SK-N-SH (cell line): ENCODE results near the gene KDM4C. TPM values are rescaled to one million over a fixed set of nuclear protein-coding genes. Genes with fewer than 3 reads are reported as not detected.

ENCODE experiments used
- CTCF ChIA-PET: fragments of 300-600, 350-600 bp; formaldehyde crosslinking; extraction: SDS; loops from one replicate; lab custom pipeline; 2021; lab: Yijun Ruan, JAX
- POLR2A ChIA-PET: fragments of 350-600 bp; sonication (Branson Sonifier 250); formaldehyde crosslinking; extraction: SDS; loops from one replicate; lab custom pipeline; 2020; ENCODE audit warnings: antibody characterized with exemption, inconsistent platforms; lab: Yijun Ruan, JAX
- DNase-seq: peaks from one replicate; pipeline ENCODE4 v3.0.0; 2012
- H2AFZ ChIP-seq: fragments of 200-600 bp; sonication (generic); 2 replicates; pipeline ENCODE4 v1.8.1; 2016; ENCODE audit warnings: antibody characterized with exemption, mild to moderate bottlenecking, low read depth
- H3F3A ChIP-seq: fragments of 200-600 bp; sonication (generic); replicated peaks from 2 replicates; pipeline ENCODE3; 2016; ENCODE audit warnings: antibody characterized with exemption, mild to moderate bottlenecking; ENCODE audit not compliant: insufficient read depth
- H3K27ac ChIP-seq, 2 experiments: fragments of 200-500 bp in 1 of 2; fragments of 200-600 bp in 1 of 2; sonication (Bioruptor generic) in 1 of 2; sonication (generic), shearing (Covaris generic) in 1 of 2; 2 replicates each; pipeline versions ENCODE4 v1.5.1 to v1.6.1; 2014 to 2016; ENCODE audit warnings: low read depth in 2 of 2, inconsistent platforms in 1 of 2, low read length in 1 of 2, mild to moderate bottlenecking in 1 of 2, mixed read lengths in 1 of 2
- H3K27me3 ChIP-seq: fragments of 200-600 bp; sonication (generic), shearing (Covaris generic); 2 replicates; pipeline ENCODE4 v1.6.1; 2016; ENCODE audit warnings: mixed run types; ENCODE audit not compliant: insufficient read depth
- H3K36me3 ChIP-seq, 2 experiments: fragments of 200-500 bp in 1 of 2; fragments of 200-600 bp in 1 of 2; sonication (Bioruptor generic) in 1 of 2; sonication (generic) in 1 of 2; replicated peaks in 1 of 2; 2 replicates each; pipeline versions ENCODE3 to v1.5.1; 2014 to 2016; ENCODE audit warnings: low read length in 1 of 2, mild to moderate bottlenecking in 1 of 2; ENCODE audit not compliant: insufficient read depth in 2 of 2, control insufficient read depth in 1 of 2
- H3K4me1 ChIP-seq, 2 experiments: fragments of 200-500 bp in 1 of 2; fragments of 200-600 bp in 1 of 2; sonication (Bioruptor generic) in 1 of 2; sonication (generic), shearing (Covaris generic) in 1 of 2; 2 replicates each; pipeline versions ENCODE4 v1.5.1 to v1.6.1; 2014 to 2016; ENCODE audit warnings: low read depth in 1 of 2, low read length in 1 of 2, mixed run types in 1 of 2; ENCODE audit not compliant: insufficient read depth in 2 of 2, control insufficient read depth in 1 of 2
- H3K4me2 ChIP-seq: fragments of 200-600 bp; sonication (generic), shearing (Covaris generic); 2 replicates; pipeline ENCODE4 v1.6.1; 2017; ENCODE audit warnings: mixed run types
- H3K4me3 ChIP-seq, 2 experiments: fragments of 200-500 bp in 1 of 2; fragments of 200-600 bp in 1 of 2; sonication (Bioruptor generic) in 1 of 2; sonication (generic), shearing (Covaris generic) in 1 of 2; 2 replicates each; pipeline versions ENCODE4 v1.5.1 to v1.8.1; 2014 to 2016; ENCODE audit warnings: low read depth in 2 of 2, inconsistent platforms in 1 of 2, low read length in 1 of 2, mild to moderate bottlenecking in 1 of 2, mixed read lengths in 1 of 2, moderate library complexity in 1 of 2
- H3K79me2 ChIP-seq: fragments of 200-600 bp; sonication (generic); 2 replicates; pipeline ENCODE4 v1.8.1; 2017; ENCODE audit warnings: mild to moderate bottlenecking; ENCODE audit not compliant: insufficient read depth
- H3K9ac ChIP-seq: fragments of 200-600 bp; sonication (generic); 2 replicates; pipeline ENCODE4 v1.6.1; 2017; ENCODE audit warnings: mixed run types
- H3K9me2 ChIP-seq: fragments of 200-600 bp; sonication (generic); 2 replicates; pipeline ENCODE4 v1.6.1; 2017; ENCODE audit warnings: mixed run types
- H3K9me3 ChIP-seq: fragments of 200-600 bp; sonication (generic); 2 replicates; pipeline ENCODE4 v1.6.1; 2017; ENCODE audit warnings: mixed run types, mild to moderate bottlenecking, moderate library complexity
- H4K20me1 ChIP-seq: fragments of 200-600 bp; sonication (generic); 2 replicates; pipeline ENCODE4 v1.6.1; 2017; ENCODE audit warnings: mild to moderate bottlenecking, mixed run types; ENCODE audit not compliant: insufficient read depth
- CHD2 ChIP-seq: fragments of 150-350 bp; IDR thresholded peaks from 2 replicates; pipeline ENCODE4 v1.6.1; 2018; ENCODE audit warnings: low read length; ENCODE audit not compliant: partially characterized antibody
- ELF1 ChIP-seq: IDR thresholded peaks from 2 replicates; pipeline ENCODE4 v1.4.0; 2012
- EZH2phosphoT487 ChIP-seq: fragments of 200-600 bp; sonication (generic); IDR thresholded peaks from 2 replicates; pipeline ENCODE4 v1.6.1; 2017; ENCODE audit warnings: low read depth, mixed run types, mild to moderate bottlenecking, antibody characterized with exemption, moderate library complexity, borderline replicate concordance
- FOXM1 ChIP-seq: IDR thresholded peaks from 2 replicates; pipeline ENCODE4 v1.4.0; 2012; ENCODE audit warnings: low read depth, mild to moderate bottlenecking
- GATA2 ChIP-seq: sonication (generic); formaldehyde crosslinking; IDR thresholded peaks from 2 replicates; pipeline ENCODE4 v1.5.0; 2020; ENCODE audit warnings: mild to moderate bottlenecking, missing genetic modification reagents
- IRF3 ChIP-seq: fragments of 150-350 bp; IDR thresholded peaks from 2 replicates; pipeline ENCODE4 v1.6.1; 2016; ENCODE audit warnings: mild to moderate bottlenecking, low read depth, low read length
- JUND ChIP-seq: IDR thresholded peaks from 2 replicates; pipeline ENCODE4 v1.4.0; 2012
- MAX ChIP-seq: IDR thresholded peaks from 2 replicates; pipeline ENCODE4 v1.4.0; 2012; ENCODE audit warnings: low read depth
- NFIC ChIP-seq: IDR thresholded peaks from 2 replicates; pipeline ENCODE4 v1.4.0; 2012; ENCODE audit warnings: borderline replicate concordance
- NRF1 ChIP-seq: IDR thresholded peaks from 2 replicates; pipeline ENCODE4 v1.6.1; 2012; ENCODE audit warnings: low read depth, mild to moderate bottlenecking, low read length
- POLR2AphosphoS5 ChIP-seq: IDR thresholded peaks from 2 replicates; pipeline ENCODE4 v1.6.1; 2012; ENCODE audit warnings: low read depth, low read length
- RXRA ChIP-seq: IDR thresholded peaks from 2 replicates; pipeline ENCODE4 v1.4.0; 2012; ENCODE audit warnings: low read depth, mild to moderate bottlenecking, borderline replicate concordance
- SIN3A ChIP-seq: IDR thresholded peaks from 2 replicates; pipeline ENCODE4 v1.6.1; 2012; ENCODE audit warnings: low read depth, mild to moderate bottlenecking, low read length, moderate library complexity, borderline replicate concordance
- TAF1 ChIP-seq: IDR thresholded peaks from 2 replicates; pipeline ENCODE4 v1.6.1; 2012; ENCODE audit warnings: low read depth, mild to moderate bottlenecking, low read length, moderate library complexity, borderline replicate concordance
- TCF12 ChIP-seq: IDR thresholded peaks from 2 replicates; pipeline ENCODE4 v1.4.0; 2012
- TEAD4 ChIP-seq: IDR thresholded peaks from 2 replicates; pipeline ENCODE4 v1.4.0; 2012; ENCODE audit warnings: mild to moderate bottlenecking, borderline replicate concordance; ENCODE audit not compliant: insufficient read depth
- YY1 ChIP-seq: IDR thresholded peaks from 2 replicates; pipeline ENCODE4 v1.4.0; 2012; ENCODE audit warnings: low read depth, mild to moderate bottlenecking
- ZBTB33 ChIP-seq: IDR thresholded peaks from 2 replicates; pipeline ENCODE4 v1.4.0; 2012; ENCODE audit warnings: low read depth, borderline replicate concordance
- WGBS: methylation state at CpG from one replicate; pipeline ENCODE4 v1.1.6; 2017; ENCODE audit warnings: low lambda C conversion rate; 5-methylcytosine and 5-hydroxymethylcytosine counted together
- polyA plus RNA-seq, 3 experiments: library from polyadenylated mRNA; depleted of rRNA; stranded (reverse); fragments of >200 nt; gene quantifications; 2 replicates each; pipeline ENCODE4 v1.2.3, GENCODE V29; 2012
- TF ChIP-seq, protein P1 (sequence below): fragments of 150-350 bp; IDR thresholded peaks from 2 replicates; pipeline ENCODE4 v1.6.1; 2017; ENCODE audit warnings: antibody characterized with exemption, low read length, low read depth, borderline replicate concordance

KDM4C gene
- polyA plus RNA-seq, 1 of the 3 experiments (the other 2 are of a cell fraction), result 9.4 TPM

DNA sequence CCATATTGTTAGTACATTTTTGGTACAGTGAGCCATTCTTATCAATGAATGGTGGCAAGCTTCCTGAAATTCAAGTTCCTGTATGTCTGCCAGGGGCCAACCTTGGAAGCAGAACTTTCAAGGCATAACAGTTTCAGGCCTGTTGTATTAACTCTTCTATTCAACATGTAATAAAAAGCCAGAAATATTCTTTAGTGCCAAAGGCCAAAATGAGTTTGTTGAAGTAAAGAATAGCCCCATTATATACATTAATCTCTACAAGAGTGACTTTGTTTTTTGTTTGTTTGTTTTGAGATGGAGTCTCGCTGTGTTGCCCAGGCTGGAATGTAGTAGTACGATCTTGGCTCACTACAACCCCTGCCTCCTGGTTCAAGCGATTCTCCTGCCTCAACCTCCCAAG, 321.3 kb downstream of the KDM4C start:
- Histone ChIP-seq H3K9me2 (no peaks in the 10 kb centered on the region), H3K4me1 (no peaks in the 10 kb centered on the region), H3K9me3 (no peaks in the 10 kb centered on the region), H3K4me3 (no peak overlapping the region), H4K20me1 (no peaks in the 10 kb centered on the region), H3K9ac (no peak overlapping the region), H3K27ac (no peak overlapping the region), H3K27me3 (no peaks in the 10 kb centered on the region), H3K79me2 (no peaks in the 10 kb centered on the region), H3K4me2 (no peak overlapping the region), H3K36me3 (peaks cover 0 to 19% of the 10 kb centered on the region in 2 experiments), H3F3A (no peaks in the 10 kb centered on the region), H2AFZ (no peak overlapping the region)
- ChIA-PET CTCF (interaction anchor here (1.5 kb wide), 1 partner anchor 26 kb away, joined by 3 read pairs; no protein-coding TSS in a partner anchor), POLR2A (no interaction called here)
- TF ChIP-seq ZBTB33 (no peak), CHD2 (no peak), POLR2AphosphoS5 (no peak), TAF1 (no peak), IRF3 (no peak), YY1 (no peak), TEAD4 (no peak), EZH2phosphoT487 (no peak), JUND (no peak), TCF12 (no peak), NRF1 (no peak), GATA2 (CRISPR knock-in tag) (no peak), ELF1 (no peak)
- TF ChIP-seq, protein P1, sequence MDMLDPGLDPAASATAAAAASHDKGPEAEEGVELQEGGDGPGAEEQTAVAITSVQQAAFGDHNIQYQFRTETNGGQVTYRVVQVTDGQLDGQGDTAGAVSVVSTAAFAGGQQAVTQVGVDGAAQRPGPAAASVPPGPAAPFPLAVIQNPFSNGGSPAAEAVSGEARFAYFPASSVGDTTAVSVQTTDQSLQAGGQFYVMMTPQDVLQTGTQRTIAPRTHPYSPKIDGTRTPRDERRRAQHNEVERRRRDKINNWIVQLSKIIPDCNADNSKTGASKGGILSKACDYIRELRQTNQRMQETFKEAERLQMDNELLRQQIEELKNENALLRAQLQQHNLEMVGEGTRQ, result no peak
- WGBS, result 87% methylated on average over 3 of the region's 3 CpGs
- DNase-seq, result no peak

GRCh38 chr9:7081065-7081600, 323.4 kb downstream of the KDM4C start:
- CTCF ChIA-PET, result no interaction called here
- H3F3A ChIP-seq, result no peaks in the 10 kb centered on the region
- no peak overlapping the region for H3K27ac ChIP-seq
- no peak overlapping the region for H3K9ac ChIP-seq
- no peaks in the 10 kb centered on the region for H3K79me2 ChIP-seq
- H3K27me3 ChIP-seq, result no peaks in the 10 kb centered on the region
- H3K9me2 ChIP-seq, result no peaks in the 10 kb centered on the region
- H3K4me1 ChIP-seq, result no peaks in the 10 kb centered on the region
- no peak overlapping the region for H2AFZ ChIP-seq
- no peak overlapping the region for H3K4me2 ChIP-seq
- DNase-seq, result no peak
- H3K9me3 ChIP-seq, result no peaks in the 10 kb centered on the region
- POLR2A ChIA-PET, result no interaction called here
- 97% methylated on average over 5 of the region's 5 CpGs for WGBS
- H3K36me3 ChIP-seq, result peaks cover 0 to 16% of the 10 kb centered on the region in 2 experiments
- no peak overlapping the region for H3K4me3 ChIP-seq
- H4K20me1 ChIP-seq, result no peaks in the 10 kb centered on the region
- TF ChIP-seq NFIC (no peak), RXRA (no peak), POLR2AphosphoS5 (no peak), ELF1 (no peak), YY1 (no peak), TEAD4 (no peak), NRF1 (no peak), GATA2 (CRISPR knock-in tag) (no peak), SIN3A (no peak), FOXM1 (no peak), MAX (no peak)
- TF ChIP-seq, protein P1, result no peak
